Cardiac fibroblast (primary cell): ENCODE results near the gene GPBAR1.
A peak's percentile ranks its signal among the peaks of the same experiment; 100 is the strongest.

Source experiments
- DNase-seq, 2 donors: peaks; one replicate each; pipeline versions ENCODE4 v3.0.0 to v3.0.0-alpha.2; 2010; ENCODE audit warnings: low read depth in 2 of 2
- H3K4me3 ChIP-seq, 2 donors: replicated peaks in 1 of 2; 1 replicate in 1 of 2; 2 replicates in 1 of 2; pipeline ENCODE4 v1.5.1; 2011; ENCODE audit warnings: low read depth in 2 of 2, low read length in 2 of 2, mild to moderate bottlenecking in 2 of 2, moderate library complexity in 1 of 2
- TF ChIP-seq, protein P1 (sequence below): IDR thresholded peaks from one replicate; pipeline ENCODE4 v1.5.1; 2011; ENCODE audit warnings: low read depth, mild to moderate bottlenecking, low read length, inconsistent platforms

GPBAR1 gene

DNA sequence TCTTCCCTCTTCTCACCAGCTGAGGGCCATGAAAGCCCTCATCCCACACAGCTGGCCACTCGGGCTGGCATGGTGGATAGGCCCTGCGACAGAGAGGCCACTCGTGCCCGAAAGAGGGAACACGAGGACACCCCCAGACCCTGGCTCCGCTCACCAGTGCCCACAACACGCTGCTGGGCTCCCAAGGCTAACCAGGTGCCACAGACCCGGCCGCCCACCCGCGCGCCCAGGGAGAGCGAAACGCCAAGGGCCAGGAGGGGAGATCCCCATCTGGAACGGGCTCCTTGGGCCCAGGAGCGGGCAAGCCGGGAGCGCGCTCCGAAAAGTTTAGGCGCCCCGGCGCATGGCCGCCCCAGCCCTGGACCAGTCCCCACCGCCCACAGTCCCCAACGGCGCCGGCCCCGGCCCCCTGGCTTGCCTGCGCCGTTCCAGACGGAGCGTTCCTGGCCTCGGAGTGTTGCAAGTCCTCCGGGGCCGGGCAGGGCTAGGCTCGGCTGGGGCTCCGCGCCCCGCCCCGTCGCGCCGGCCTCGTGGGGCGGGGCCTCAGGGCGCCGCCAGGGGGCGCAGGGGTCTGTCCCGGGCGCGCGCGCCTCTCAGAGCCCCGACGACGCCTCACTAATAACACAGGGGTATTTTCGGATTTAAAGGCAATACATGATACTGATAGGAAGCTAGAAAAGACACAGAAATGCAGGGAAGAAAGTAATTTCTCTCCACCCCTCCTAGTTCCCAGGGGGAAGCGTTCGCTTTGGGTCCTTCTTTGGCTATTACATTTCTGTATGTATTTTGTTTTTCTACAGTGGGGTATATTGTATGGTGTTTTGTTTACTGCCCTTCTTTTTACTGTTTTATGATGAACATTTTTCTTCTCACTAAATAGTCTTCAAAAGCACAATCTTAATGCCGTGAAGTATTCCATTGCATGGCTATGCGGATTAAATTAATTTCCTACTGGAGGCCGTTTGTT lies 31.5 kb downstream of the GPBAR1 start, which contains the start of gene TMBIM1:
TSS of gene TMBIM1 (minus strand) at position 456 of the 967 bp plus-strand sequence. CDS start 10,362 bp downstream, outside the sequence.
- TF ChIP-seq, protein P1, sequence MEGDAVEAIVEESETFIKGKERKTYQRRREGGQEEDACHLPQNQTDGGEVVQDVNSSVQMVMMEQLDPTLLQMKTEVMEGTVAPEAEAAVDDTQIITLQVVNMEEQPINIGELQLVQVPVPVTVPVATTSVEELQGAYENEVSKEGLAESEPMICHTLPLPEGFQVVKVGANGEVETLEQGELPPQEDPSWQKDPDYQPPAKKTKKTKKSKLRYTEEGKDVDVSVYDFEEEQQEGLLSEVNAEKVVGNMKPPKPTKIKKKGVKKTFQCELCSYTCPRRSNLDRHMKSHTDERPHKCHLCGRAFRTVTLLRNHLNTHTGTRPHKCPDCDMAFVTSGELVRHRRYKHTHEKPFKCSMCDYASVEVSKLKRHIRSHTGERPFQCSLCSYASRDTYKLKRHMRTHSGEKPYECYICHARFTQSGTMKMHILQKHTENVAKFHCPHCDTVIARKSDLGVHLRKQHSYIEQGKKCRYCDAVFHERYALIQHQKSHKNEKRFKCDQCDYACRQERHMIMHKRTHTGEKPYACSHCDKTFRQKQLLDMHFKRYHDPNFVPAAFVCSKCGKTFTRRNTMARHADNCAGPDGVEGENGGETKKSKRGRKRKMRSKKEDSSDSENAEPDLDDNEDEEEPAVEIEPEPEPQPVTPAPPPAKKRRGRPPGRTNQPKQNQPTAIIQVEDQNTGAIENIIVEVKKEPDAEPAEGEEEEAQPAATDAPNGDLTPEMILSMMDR, result peak; percentile 44
- H3K4me3 ChIP-seq, result peak within 1 kb of the TSS; percentile 83 to 89
- peak; percentile 72 to 80 for DNase-seq

DNA sequence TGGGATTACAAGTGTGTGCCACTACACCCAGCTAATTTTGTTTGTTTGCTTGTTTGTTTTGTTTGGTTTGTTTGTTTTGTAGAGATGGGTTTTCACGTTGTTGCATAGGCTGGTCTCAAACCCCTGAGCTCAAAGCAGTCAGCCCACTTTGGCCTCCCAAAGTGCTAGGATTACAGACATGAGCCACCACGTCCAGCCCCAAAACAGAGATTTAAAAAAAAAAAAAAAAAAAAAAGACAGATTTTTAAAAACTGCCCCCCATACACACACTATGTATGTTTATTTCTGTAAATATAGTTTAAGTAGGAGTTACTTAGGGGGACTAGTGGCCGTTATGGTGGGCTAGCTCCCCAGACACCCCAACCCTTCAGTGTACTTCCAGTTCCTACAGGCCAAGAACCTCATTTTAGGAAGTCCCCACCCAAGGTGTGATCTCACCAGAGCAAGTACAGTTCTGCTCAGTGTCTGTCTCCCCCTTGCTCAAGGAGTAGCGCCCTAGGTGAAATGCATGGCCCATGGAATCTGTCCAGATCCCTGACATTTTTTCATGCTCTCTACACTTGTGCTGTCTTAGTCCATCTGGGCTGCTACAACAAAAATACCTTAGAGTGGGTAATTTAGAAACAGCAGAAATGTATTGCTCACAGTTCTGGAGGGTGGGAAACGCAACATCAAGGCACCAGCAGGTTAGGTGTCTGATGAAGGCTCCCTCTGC lies 33.1 kb downstream of the GPBAR1 start:
- no peak overlapping the region for H3K4me3 ChIP-seq
- TF ChIP-seq, protein P1, result no peak
- no peak for DNase-seq

DNA sequence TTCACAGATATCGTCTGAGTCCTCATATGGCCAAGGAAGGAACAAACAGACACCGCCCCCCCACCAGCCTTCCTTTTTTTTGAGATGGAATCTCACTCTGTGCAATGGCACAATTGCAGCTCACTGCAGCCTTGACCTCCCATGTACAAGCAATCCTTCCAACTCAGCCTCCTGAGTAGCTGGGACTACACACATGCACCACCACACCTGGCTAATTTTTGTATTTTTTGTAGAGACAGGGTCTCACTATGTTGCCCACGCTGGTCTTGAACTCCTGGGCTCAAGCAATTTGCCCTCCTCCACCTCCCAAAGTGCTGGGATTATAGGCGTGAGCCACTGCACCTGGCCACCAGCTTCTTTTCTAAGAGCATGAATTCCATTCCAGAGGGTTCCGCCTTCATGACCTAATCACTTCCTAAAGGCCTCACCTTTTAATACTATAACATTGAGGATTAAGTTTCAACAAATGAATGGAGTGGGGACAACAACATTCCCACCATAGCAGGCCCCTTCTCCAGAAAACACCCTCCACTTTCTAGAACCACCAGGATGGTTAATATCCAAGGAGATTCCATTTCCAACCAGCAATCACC lies 33.7 kb downstream of the GPBAR1 start:
- no peak overlapping the region for H3K4me3 ChIP-seq
- DNase-seq, result no peak
- TF ChIP-seq, protein P1, result no peak

DNA sequence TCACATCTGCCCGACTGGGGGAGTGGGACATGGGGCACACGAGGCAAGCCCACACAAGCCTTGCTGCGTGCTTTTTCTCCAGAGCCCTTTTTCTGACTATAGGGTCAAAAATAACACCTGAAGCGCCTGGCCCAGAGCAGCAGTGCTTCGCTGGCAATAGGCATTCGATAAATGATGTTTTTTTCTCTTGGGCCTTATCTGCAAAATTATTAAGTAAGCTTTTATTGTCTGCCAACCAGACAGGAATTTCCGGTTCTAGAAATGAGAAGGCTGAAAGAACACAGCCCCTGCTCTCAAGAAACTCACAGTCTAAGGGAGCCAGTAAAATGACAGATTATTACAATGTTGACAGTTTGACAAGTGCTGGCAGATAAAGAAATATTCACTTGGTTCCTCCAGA lies 34.2 kb downstream of the GPBAR1 start:
- peak; percentile 28 to 68 for DNase-seq
- no peak overlapping the region for H3K4me3 ChIP-seq
- TF ChIP-seq, protein P1, result no peak

DNA sequence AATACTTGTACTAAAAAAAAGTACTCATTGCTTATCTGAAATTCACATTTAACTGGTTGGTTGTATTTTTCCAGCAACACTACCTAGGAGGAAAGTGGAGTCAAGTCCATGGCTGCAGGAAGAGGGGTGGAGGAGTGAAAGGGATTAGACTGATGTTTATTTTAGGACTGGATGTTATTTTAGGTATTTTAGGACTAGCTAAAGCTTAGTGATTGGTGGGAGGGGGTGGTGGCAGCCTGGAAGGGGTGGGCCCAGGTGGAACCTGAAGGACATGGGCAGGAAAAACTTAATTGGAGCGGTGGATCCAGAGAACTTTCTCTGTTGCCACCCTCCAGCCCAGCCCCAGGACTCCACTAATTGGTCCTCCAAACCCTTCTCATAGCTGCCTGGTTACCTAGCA lies 35.4 kb downstream of the GPBAR1 start:
- TF ChIP-seq, protein P1, result no peak
- no peak overlapping the region for H3K4me3 ChIP-seq
- no peak for DNase-seq

- no peak for DNase-seq
- TF ChIP-seq, protein P1, result no peak
- H3K4me3 ChIP-seq, result no peak overlapping the region
Measured at GRCh38 chr2:218296847-218297246, 36.0 kb downstream of the GPBAR1 start.
